ENCODE results near the gene SH3GLB1. TPM values are rescaled to one million over a fixed set of nuclear protein-coding genes. Genes with fewer than 3 reads are reported as not detected.

The SH3GLB1 gene
- total and polyA plus RNA-seq, 2 of the 8 experiments (the other 6 are each of a cell fraction or from before 2014, with no cell fraction given), result 7.7 to 43.1 TPM

DNA sequence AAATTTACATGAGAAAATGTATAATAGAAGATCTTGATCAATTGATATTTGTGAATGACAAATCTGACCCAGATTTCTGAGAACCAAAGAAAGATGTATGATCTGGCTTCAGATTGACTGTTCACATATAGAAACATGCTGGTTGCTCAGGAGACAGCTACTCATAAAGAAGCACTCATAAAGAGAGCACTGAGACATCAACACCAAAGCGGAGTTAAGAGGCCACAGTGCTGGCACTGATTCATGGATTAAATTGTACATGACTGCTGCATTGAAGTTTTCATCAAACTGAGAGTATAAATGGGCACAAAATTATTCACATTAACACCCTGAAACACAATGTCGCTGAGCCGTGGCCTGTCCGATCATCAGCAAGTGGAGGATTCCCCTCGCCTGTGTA, 46.2 kb downstream of the SH3GLB1 start:
- Histone ChIP-seq H3K4ac (replicated peaks; ENCODE audit: insufficient read length, low read depth, low read length) (no peak overlapping the region), H3K23me2 (ENCODE audit: low read depth, low read length) (no peaks in the 10 kb centered on the region; the same call in 1 of the 2 replicates), H3K56ac (replicated peaks; ENCODE audit: insufficient read length, low read depth, low read length) (no peak overlapping the region), H3K79me1 (ENCODE audit: low read depth, low read length) (no peaks in the 10 kb centered on the region), H4K8ac (ENCODE audit: extremely low read depth, insufficient read depth, low read length) (no peak overlapping the region), H2AFZ (ENCODE audit: low read length) (no peak overlapping the region), H2BK120ac (replicated peaks; ENCODE audit: low read depth, low read length) (no peak overlapping the region), H3K4me1 (replicated peaks in 1 of 4; ENCODE audit: control insufficient read depth in 3 of 4, insufficient read depth in 4 of 4, low read length in 3 of 4) (peaks cover 0 to 3% (median 0%) of the 10 kb centered on the region in 4 experiments; a peak in 2 of 7 replicates), H3K9ac (replicated peaks in 1 of 4; ENCODE audit: extremely low read depth in 1 of 4, low read depth in 3 of 4, low read length in 3 of 4) (no peak overlapping the region), H2BK15ac (ENCODE audit: low read length) (no peak overlapping the region), H3K79me2 (ENCODE audit: control insufficient read depth in 1 of 2, insufficient read depth in 2 of 2, low read length in 2 of 2) (no peaks in the 10 kb centered on the region), H3K23ac (ENCODE audit: insufficient read length) (no peak overlapping the region), H2BK5ac (ENCODE audit: low read depth, low read length) (no peak overlapping the region), H3K27ac (ENCODE audit: low read depth, low read length) (no peak overlapping the region), H3K14ac (ENCODE audit: insufficient read length) (no peak overlapping the region), H2BK20ac (ENCODE audit: low read length) (no peak overlapping the region), H4K91ac (replicated peaks; ENCODE audit: insufficient read length, low read length) (no peak overlapping the region), H3K4me3 (ENCODE audit: extremely low read depth in 1 of 4, insufficient read depth in 2 of 4, low read depth in 3 of 4, low read length in 4 of 4) (no peak overlapping the region), H2BK12ac (ENCODE audit: low read depth, low read length) (no peak overlapping the region), H3K9me3 (ENCODE audit: insufficient read depth in 2 of 2, low read depth in 1 of 2, low read length in 1 of 2) (no peaks in the 10 kb centered on the region), H4K5ac (ENCODE audit: insufficient read length, low read depth, low read length) (no peak overlapping the region), H3K27me3 (replicated peaks in 1 of 4; ENCODE audit: control insufficient read depth in 3 of 4, extremely low read depth in 1 of 4, insufficient read depth in 3 of 4, low read length in 3 of 4) (no peaks in the 10 kb centered on the region), H3K36me3 (ENCODE audit: control insufficient read depth in 2 of 4, insufficient read depth in 4 of 4, low read length in 3 of 4) (no peaks in the 10 kb centered on the region), H3K4me2 (ENCODE audit: insufficient read depth in 1 of 2, low read depth in 2 of 2, low read length in 2 of 2) (no peak overlapping the region), H2AK5ac (ENCODE audit: low read depth, low read length) (no peak overlapping the region), H4K20me1 (replicated peaks in 1 of 2; ENCODE audit: control insufficient read depth in 1 of 2, insufficient read depth in 2 of 2, low read length in 2 of 2) (no peaks in the 10 kb centered on the region), H3K18ac (ENCODE audit: extremely low read depth, low read length) (no peak overlapping the region)
- no peak for FAIRE-seq
- TF ChIP-seq SP1 (IDR thresholded peaks at IDR 0.05; ENCODE audit: low read depth, low read length), result no peak
- TF ChIP-seq GABPA (IDR thresholded peaks at IDR 0.05; ENCODE audit: borderline replicate concordance, insufficient read depth, low read length), result no peak
- no peak for TF ChIP-seq JUN (IDR thresholded peaks at IDR 0.05; ENCODE audit: low read depth, low read length)
- no peak for TF ChIP-seq CBX8 (IDR thresholded peaks at IDR 0.05; ENCODE audit: borderline replicate concordance, low read depth, low read length)
- TF ChIP-seq EZH2 (IDR thresholded peaks at IDR 0.05; ENCODE audit: low read depth, low read length, severe bottlenecking), result no peak
- TF ChIP-seq RNF2 (IDR thresholded peaks at IDR 0.05; ENCODE audit: borderline replicate concordance, low read depth, low read length, missing control alignments, poor library complexity, severe bottlenecking), result no peak
- TF ChIP-seq NRF1 (IDR thresholded peaks at IDR 0.05; ENCODE audit: low read depth, low read length), result no peak
- TF ChIP-seq EP300 (IDR thresholded peaks at IDR 0.05; ENCODE audit: borderline replicate concordance in 1 of 2, low read depth in 2 of 2, low read length in 2 of 2), result no peak
- TF ChIP-seq KDM5A (IDR thresholded peaks at IDR 0.05; ENCODE audit: low read length), result no peak
- TF ChIP-seq RBBP5 (IDR thresholded peaks at IDR 0.05; ENCODE audit: borderline replicate concordance, low read depth, low read length), result no peak
- TF ChIP-seq CEBPB (IDR thresholded peaks at IDR 0.05; ENCODE audit: low read depth, low read length), result no peak
- 92% methylated on average over 5 of the region's 5 CpGs; no CpG with 5 or more reads in 1 of the 2 experiments for WGBS, 2 experiments (ENCODE audit: extremely low coverage in 1 of 2, insufficient coverage in 1 of 2, insufficient read length in 1 of 2, insufficient replicate concordance in 2 of 2, low coverage in 1 of 2, low lambda C conversion rate in 2 of 2, missing lambda C conversion rate in 1 of 2)
- ChIA-PET CTCF (ENCODE audit: partially characterized antibody) (interaction anchor here (1.6 to 5.6 kb wide), 4 partner anchors 8 to 277 kb away, joined by 3 to 45 read pairs (median 9); no protein-coding TSS in a partner anchor), POLR2A (ENCODE audit: partially characterized antibody) (interaction anchor here (1.1 kb wide), 1 partner anchor 30 kb away, joined by 3 read pairs; no protein-coding TSS in a partner anchor)
- no peak for DNase-seq (ENCODE audit: low read depth in 1 of 2, low spot score in 2 of 2)
